ENCODE results near the gene IL1RAPL2. TPM values are rescaled to one million over a fixed set of nuclear protein-coding genes. Genes with fewer than 3 reads are reported as not detected.

IL1RAPL2 gene
- total and polyA plus RNA-seq, 2 of the 8 experiments (the other 6 are each of a cell fraction or from before 2014, with no cell fraction given) = 0.20 to 1.3 TPM

- no peak overlapping the region for H3K4me3 ChIP-seq (ENCODE audit: extremely low read depth in 1 of 4, insufficient read depth in 2 of 4, low read depth in 3 of 4, low read length in 4 of 4)
- H2BK15ac ChIP-seq (ENCODE audit: low read length) = no peak overlapping the region
- H2AFZ ChIP-seq (ENCODE audit: low read length) = no peak overlapping the region
- DNase-seq (ENCODE audit: low read depth in 1 of 2, low spot score in 2 of 2) = no peak
- H3K18ac ChIP-seq (ENCODE audit: extremely low read depth, low read length) = no peak overlapping the region
- no peak overlapping the region for H4K91ac ChIP-seq (replicated peaks; ENCODE audit: insufficient read length, low read length)
- no peak overlapping the region for H2AK5ac ChIP-seq (ENCODE audit: low read depth, low read length)
- no peak overlapping the region for H4K8ac ChIP-seq (ENCODE audit: extremely low read depth, insufficient read depth, low read length)
- no peak overlapping the region for H2BK5ac ChIP-seq (ENCODE audit: low read depth, low read length)
- no peak overlapping the region for H3K56ac ChIP-seq (replicated peaks; ENCODE audit: insufficient read length, low read depth, low read length)
- no peak overlapping the region for H2BK12ac ChIP-seq (ENCODE audit: low read depth, low read length)
- H3K36me3 ChIP-seq (ENCODE audit: control insufficient read depth in 2 of 4, insufficient read depth in 4 of 4, low read length in 3 of 4) = no peaks in the 10 kb centered on the region
- TF ChIP-seq TCF12 (IDR thresholded peaks at IDR 0.05; ENCODE audit: low read depth, low read length) (no peak), JUN (IDR thresholded peaks at IDR 0.05; ENCODE audit: low read depth, low read length) (no peak), RAD21 (IDR thresholded peaks at IDR 0.05 in 1 of 2, conservative IDR thresholded peaks at IDR 0.05 in 1 of 2; ENCODE audit: low read depth in 2 of 2, low read length in 2 of 2) (peak; percentile 48 to 52)
- CTCF ChIA-PET (ENCODE audit: partially characterized antibody) = interaction anchor here (1.0 to 1.2 kb wide), 4 partner anchors 55 to 463 kb away, joined by 3 to 4 read pairs (median 3); no protein-coding TSS in a partner anchor
- H3K79me2 ChIP-seq (ENCODE audit: control insufficient read depth in 1 of 2, insufficient read depth in 2 of 2, low read length in 2 of 2) = no peaks in the 10 kb centered on the region
- no peak overlapping the region for H3K4me2 ChIP-seq (ENCODE audit: insufficient read depth in 1 of 2, low read depth in 2 of 2, low read length in 2 of 2)
- H3K9me3 ChIP-seq (ENCODE audit: insufficient read depth in 2 of 2, low read depth in 1 of 2, low read length in 1 of 2) = no peaks in the 10 kb centered on the region
- peaks cover 0 to 2% (median 0%) of the 10 kb centered on the region in 4 experiments; a peak in 1 of 7 replicates for H3K4me1 ChIP-seq (replicated peaks in 1 of 4; ENCODE audit: control insufficient read depth in 3 of 4, insufficient read depth in 4 of 4, low read length in 3 of 4)
- no peaks in the 10 kb centered on the region for H3K23me2 ChIP-seq (ENCODE audit: low read depth, low read length)
- no peak overlapping the region for H3K9ac ChIP-seq (replicated peaks in 1 of 4; ENCODE audit: extremely low read depth in 1 of 4, low read depth in 3 of 4, low read length in 3 of 4)
- POLR2A ChIA-PET (ENCODE audit: partially characterized antibody) = no interaction called here
- no peaks in the 10 kb centered on the region for H4K20me1 ChIP-seq (replicated peaks in 1 of 2; ENCODE audit: control insufficient read depth in 1 of 2, insufficient read depth in 2 of 2, low read length in 2 of 2)
- H3K27ac ChIP-seq (ENCODE audit: low read depth, low read length) = no peak overlapping the region
- whole genome bisulfite sequencing, 2 experiments (ENCODE audit: extremely low coverage in 1 of 2, insufficient coverage in 1 of 2, insufficient read length in 1 of 2, insufficient replicate concordance in 2 of 2, low coverage in 1 of 2, low lambda C conversion rate in 2 of 2, missing lambda C conversion rate in 1 of 2) = 70% methylated on average over 3 of the region's 3 CpGs; no CpG with 5 or more reads in 1 of the 2 experiments
- peak; percentile 19 for FAIRE-seq
- no peaks in the 10 kb centered on the region for H3K27me3 ChIP-seq (replicated peaks in 1 of 4; ENCODE audit: control insufficient read depth in 3 of 4, extremely low read depth in 1 of 4, insufficient read depth in 3 of 4, low read length in 3 of 4)
- H4K5ac ChIP-seq (ENCODE audit: insufficient read length, low read depth, low read length) = peak overlapping the region; percentile 52
- no peak overlapping the region for H2BK120ac ChIP-seq (replicated peaks; ENCODE audit: low read depth, low read length)
- H3K79me1 ChIP-seq (ENCODE audit: low read depth, low read length) = no peaks in the 10 kb centered on the region
- H3K14ac ChIP-seq (ENCODE audit: insufficient read length) = no peak overlapping the region
- H3K23ac ChIP-seq (ENCODE audit: insufficient read length) = no peak overlapping the region
- H2BK20ac ChIP-seq (ENCODE audit: low read length) = no peak overlapping the region
- no peak overlapping the region for H3K4ac ChIP-seq (replicated peaks; ENCODE audit: insufficient read length, low read depth, low read length)
Measured at GRCh38 chrX:105701310-105702052, 1135.5 kb downstream of the IL1RAPL2 start.

Data from H1 (cell line).